Testis (tissue), 3 donors: ENCODE measurements around the gene NXPH2. TPM values are rescaled to one million over a fixed set of nuclear protein-coding genes. Genes with fewer than 3 reads are reported as not detected.

Source experiments
- DNase-seq: peaks from one replicate; pipeline ENCODE4 v3.0.0-alpha.2; 2019
- H3K27ac ChIP-seq, 2 donors: fragments of 200-600 bp; sonication (generic); one replicate each; pipeline ENCODE4 v1.5.1; 2019
- H3K27me3 ChIP-seq: fragments of 200-600 bp; sonication (generic); one replicate; pipeline ENCODE4 v1.5.1; 2019
- H3K36me3 ChIP-seq: fragments of 200-600 bp; sonication (generic); one replicate; pipeline ENCODE4 v1.5.1; 2017; ENCODE audit warnings: low read depth; ENCODE audit errors: missing control alignments
- H3K4me1 ChIP-seq: fragments of 200-600 bp; sonication (generic); one replicate; pipeline ENCODE4 v1.5.1; 2019
- H3K4me3 ChIP-seq, 2 donors: fragments of 200-600 bp; sonication (generic); one replicate each; pipeline ENCODE4 v1.5.1; 2017 to 2019
- H3K9me3 ChIP-seq: fragments of 200-600 bp; sonication (generic); one replicate; pipeline ENCODE4 v1.5.1; 2017
- POLR2A ChIP-seq: fragments of 450-650 bp; IDR thresholded peaks from one replicate; pipeline ENCODE4 v1.6.1; 2017; ENCODE audit warnings: antibody characterized with exemption, mild to moderate bottlenecking, moderate library complexity
- WGBS, 2 donors: methylation state at CpG; one replicate each; pipeline ENCODE4 v1.1.5; 2018; 5-methylcytosine and 5-hydroxymethylcytosine counted together
- intact Hi-C: fragments of 100-400 bp; cut with DNase I; formaldehyde crosslinking; loops from one replicate; pipeline ENCODE4 v1.15.1; 2023; ENCODE audit warnings: low total_unique reads
- polyA plus RNA-seq: library from polyadenylated mRNA; stranded (reverse); fragments of 350-450 nt; fragmentation: Illumina TruSeq; extraction: RNeasy Lipid Tissue Mini Kit (QIAGEN cat#74804); gene quantifications from one replicate; pipeline ENCODE4 v1.2.3, GENCODE V29; 2014; ENCODE audit warnings: low read depth, low replicate concordance; ENCODE audit not compliant: insufficient read depth
- total RNA-seq, 2 donors: library from RNA; depleted of rRNA; stranded (reverse); fragments of >200 nt; gene quantifications; one replicate each; pipeline ENCODE4 v1.2.3, GENCODE V29; 2016
- TF ChIP-seq, protein P1 (sequence below), 3 experiments: fragments of 450-650 bp in 2 of 3; fragments of 200-600 bp in 1 of 3; sonication (generic) in 1 of 3; IDR thresholded peaks; one replicate each; pipeline ENCODE4 v1.5.1; 2016 to 2019; ENCODE audit warnings: antibody characterized with exemption in 3 of 3, mild to moderate bottlenecking in 2 of 3, moderate library complexity in 1 of 3

Gene NXPH2
- total and polyA plus RNA-seq, 3 donors from 2014 or later: 0.63 TPM; not detected in 2

DNA sequence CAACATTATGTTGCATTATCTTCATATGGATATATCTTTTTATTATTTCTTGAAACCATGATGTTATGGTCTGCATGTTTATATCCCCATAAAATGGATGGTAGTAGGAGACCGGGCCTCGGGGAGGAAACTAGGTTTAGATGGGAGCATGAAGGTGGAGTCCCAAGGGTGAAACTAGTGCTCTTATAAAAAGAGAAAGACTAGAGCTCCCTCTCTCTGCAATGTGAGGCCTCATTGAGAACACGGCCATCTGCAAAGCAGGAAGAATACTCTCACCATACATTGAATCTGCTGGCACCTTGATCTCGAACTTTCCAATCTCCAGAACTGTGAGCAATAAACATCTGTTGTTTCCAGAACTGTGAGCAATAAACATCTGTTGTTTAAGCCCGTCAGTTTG lies 64.0 kb downstream of the NXPH2 start:
- Histone ChIP-seq H3K4me1 (no peaks in the 10 kb centered on the region), H3K36me3 (no peaks in the 10 kb centered on the region), H3K4me3 (no peak overlapping the region), H3K27me3 (no peaks in the 10 kb centered on the region), H3K9me3 (no peaks in the 10 kb centered on the region), H3K27ac (no peak overlapping the region)
- DNase-seq: no peak
- intact Hi-C loops: no loop called here
- TF ChIP-seq POLR2A: no peak
- TF ChIP-seq, protein P1, sequence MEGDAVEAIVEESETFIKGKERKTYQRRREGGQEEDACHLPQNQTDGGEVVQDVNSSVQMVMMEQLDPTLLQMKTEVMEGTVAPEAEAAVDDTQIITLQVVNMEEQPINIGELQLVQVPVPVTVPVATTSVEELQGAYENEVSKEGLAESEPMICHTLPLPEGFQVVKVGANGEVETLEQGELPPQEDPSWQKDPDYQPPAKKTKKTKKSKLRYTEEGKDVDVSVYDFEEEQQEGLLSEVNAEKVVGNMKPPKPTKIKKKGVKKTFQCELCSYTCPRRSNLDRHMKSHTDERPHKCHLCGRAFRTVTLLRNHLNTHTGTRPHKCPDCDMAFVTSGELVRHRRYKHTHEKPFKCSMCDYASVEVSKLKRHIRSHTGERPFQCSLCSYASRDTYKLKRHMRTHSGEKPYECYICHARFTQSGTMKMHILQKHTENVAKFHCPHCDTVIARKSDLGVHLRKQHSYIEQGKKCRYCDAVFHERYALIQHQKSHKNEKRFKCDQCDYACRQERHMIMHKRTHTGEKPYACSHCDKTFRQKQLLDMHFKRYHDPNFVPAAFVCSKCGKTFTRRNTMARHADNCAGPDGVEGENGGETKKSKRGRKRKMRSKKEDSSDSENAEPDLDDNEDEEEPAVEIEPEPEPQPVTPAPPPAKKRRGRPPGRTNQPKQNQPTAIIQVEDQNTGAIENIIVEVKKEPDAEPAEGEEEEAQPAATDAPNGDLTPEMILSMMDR (IDR thresholded peaks at IDR 0.05): no peak
- 91% methylated on average over 5 of the region's 5 CpGs for WGBS, 2 donors

DNA sequence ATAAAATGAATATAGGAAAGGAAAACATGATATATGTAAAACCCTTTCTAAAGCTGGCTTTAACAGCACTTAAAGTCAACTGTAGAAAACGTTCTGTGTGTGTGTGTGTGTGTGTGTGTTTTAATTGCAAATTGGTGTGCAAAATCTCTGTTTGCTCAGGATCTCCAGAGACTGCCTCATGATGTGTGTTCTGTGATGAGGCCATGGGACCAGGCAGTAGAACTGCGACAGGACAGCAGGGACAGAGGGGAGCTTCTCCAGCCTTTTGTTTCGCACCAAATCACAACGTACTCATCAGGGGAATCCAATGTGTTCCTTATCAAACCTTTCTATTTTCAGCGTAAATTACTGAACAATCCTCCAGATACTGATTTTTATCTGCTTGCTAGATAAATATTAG lies 66.7 kb downstream of the NXPH2 start:
- H3K9me3 ChIP-seq: no peaks in the 10 kb centered on the region
- no peak overlapping the region for H3K4me3 ChIP-seq
- no peak for DNase-seq
- H3K27me3 ChIP-seq: no peaks in the 10 kb centered on the region
- no peaks in the 10 kb centered on the region for H3K36me3 ChIP-seq
- 72 to 76% methylated on average over 5 of the region's 5 CpGs for WGBS, 2 donors
- H3K4me1 ChIP-seq: no peaks in the 10 kb centered on the region
- intact Hi-C loops: no loop called here
- no peak overlapping the region for H3K27ac ChIP-seq
- no peak for TF ChIP-seq POLR2A

DNA sequence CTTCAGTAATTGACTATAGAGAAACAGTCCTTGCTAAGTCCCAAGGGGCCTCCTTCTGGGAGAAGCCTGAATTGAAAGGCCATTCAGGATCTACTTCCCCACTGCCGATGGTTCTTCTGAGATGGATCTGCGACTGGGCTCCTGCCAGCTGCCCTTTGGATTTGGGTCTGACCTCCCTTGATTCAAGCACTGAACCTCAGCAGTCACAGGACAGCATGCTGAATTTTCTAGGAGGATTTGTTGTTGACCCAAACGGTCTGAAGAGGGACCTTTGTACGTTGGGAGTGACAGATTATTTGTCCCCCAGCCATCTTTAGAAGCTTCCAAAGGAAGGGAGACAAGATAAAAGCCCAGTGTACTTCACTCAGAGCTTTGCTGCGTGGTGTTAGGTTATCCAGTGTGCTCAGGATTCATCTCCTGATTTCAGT lies 67.1 kb downstream of the NXPH2 start:
- DNase-seq: no peak
- no peaks in the 10 kb centered on the region for H3K36me3 ChIP-seq
- H3K27ac ChIP-seq: no peak overlapping the region
- H3K4me1 ChIP-seq: no peaks in the 10 kb centered on the region
- no peaks in the 10 kb centered on the region for H3K9me3 ChIP-seq
- intact Hi-C loops: no loop called here
- H3K27me3 ChIP-seq: no peaks in the 10 kb centered on the region
- no peak overlapping the region for H3K4me3 ChIP-seq
- 67 to 78% methylated on average over 5 of the region's 5 CpGs for WGBS, 2 donors
- TF ChIP-seq POLR2A: no peak
- TF ChIP-seq, protein P1 (IDR thresholded peaks at IDR 0.05): no peak

- Histone ChIP-seq H3K27me3 (no peaks in the 10 kb centered on the region), H3K4me3 (no peak overlapping the region), H3K9me3 (no peaks in the 10 kb centered on the region), H3K27ac (no peak overlapping the region), H3K4me1 (no peaks in the 10 kb centered on the region), H3K36me3 (no peaks in the 10 kb centered on the region)
- WGBS, 2 donors: 77 to 87% methylated on average over 4 of the region's 4 CpGs
- DNase-seq: no peak
- TF ChIP-seq, protein P1 (IDR thresholded peaks at IDR 0.05): no peak
- TF ChIP-seq POLR2A: no peak
- intact Hi-C loops: no loop called here
These were observed 67.8 kb downstream of the NXPH2 start for GRCh38 chr2:138712212-138712979.

- Histone ChIP-seq H3K27ac (no peak overlapping the region), H3K27me3 (no peaks in the 10 kb centered on the region), H3K9me3 (no peaks in the 10 kb centered on the region), H3K4me3 (no peak overlapping the region), H3K36me3 (no peaks in the 10 kb centered on the region), H3K4me1 (no peaks in the 10 kb centered on the region)
- TF ChIP-seq, protein P1 (IDR thresholded peaks at IDR 0.05): no peak
- TF ChIP-seq POLR2A: no peak
- WGBS, 2 donors: 86 to 91% methylated on average over 3 of the region's 3 CpGs
- intact Hi-C loops: no loop called here
- no peak for DNase-seq
These were observed 68.4 kb downstream of the NXPH2 start for GRCh38 chr2:138711812-138712211.
